Globus pallidus (tissue), 1 donor: Measurements from ENCODE around the gene AIMP2.
A peak's percentile ranks its signal among the peaks of the same experiment; 100 is the strongest.
"Not testable (repeated sequence)": the region's sequence is repeated elsewhere in the genome, so short reads cannot be mapped to it uniquely, and the experiment has no call there.

Experiments used
- DNase-seq: peaks from one replicate; pipeline ENCODE4 v3.0.0-alpha.2; 2015; ENCODE audit warnings: low spot score

The AIMP2 gene

GRCh38 chr7:6008668-6009611, at the start of gene AIMP2, which contains the start of gene PMS2:
TSS of gene AIMP2 (plus strand) at chr7:6009272. CDS start at chr7:6009364, 92 bp downstream.
TSS of gene PMS2 (minus strand) at chr7:6009049. CDS start at chr7:6009019, 30 bp downstream.
- DNase-seq = peak; percentile 98

DNA sequence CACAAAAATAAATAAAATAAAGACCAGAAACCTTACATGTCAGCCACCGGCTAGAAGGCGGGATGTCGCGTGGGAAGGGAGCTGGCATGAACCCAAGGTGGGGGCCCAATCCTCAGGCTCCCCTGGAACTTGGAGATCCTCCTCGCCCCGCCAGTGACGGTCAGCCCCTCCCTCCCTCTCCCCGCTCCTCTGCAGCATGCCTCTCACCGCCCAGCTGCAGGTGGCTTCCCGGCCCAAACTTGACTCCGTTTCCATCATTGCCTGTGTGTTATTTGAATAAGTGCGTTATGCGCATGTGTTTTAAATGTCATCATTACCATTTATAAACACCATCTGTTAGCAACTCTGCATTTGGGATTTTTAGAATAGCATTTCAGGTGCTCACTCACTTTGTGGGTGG, 45.9 kb upstream of the AIMP2 start:
- not testable (repeated sequence) for DNase-seq

DNA sequence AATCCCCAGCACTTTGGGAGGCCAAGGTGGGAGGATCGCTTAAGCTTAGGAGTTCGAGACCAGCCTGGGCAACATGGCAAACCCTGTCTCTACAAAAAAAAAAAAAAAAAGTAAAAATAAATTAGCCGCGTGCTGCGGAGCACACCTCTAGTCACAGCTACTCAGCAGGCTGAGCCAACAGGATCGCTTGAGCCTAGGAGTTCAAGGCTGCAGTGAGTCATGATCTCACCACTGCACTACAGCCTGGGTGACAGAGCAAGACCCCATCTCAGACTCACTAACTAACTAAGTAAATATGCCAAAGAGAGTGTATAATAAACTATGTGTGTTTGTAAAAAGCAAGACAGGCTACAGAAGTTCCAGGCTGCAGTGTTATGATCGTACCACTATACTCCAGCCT, 45.3 kb upstream of the AIMP2 start:
- not testable (repeated sequence) for DNase-seq

DNA sequence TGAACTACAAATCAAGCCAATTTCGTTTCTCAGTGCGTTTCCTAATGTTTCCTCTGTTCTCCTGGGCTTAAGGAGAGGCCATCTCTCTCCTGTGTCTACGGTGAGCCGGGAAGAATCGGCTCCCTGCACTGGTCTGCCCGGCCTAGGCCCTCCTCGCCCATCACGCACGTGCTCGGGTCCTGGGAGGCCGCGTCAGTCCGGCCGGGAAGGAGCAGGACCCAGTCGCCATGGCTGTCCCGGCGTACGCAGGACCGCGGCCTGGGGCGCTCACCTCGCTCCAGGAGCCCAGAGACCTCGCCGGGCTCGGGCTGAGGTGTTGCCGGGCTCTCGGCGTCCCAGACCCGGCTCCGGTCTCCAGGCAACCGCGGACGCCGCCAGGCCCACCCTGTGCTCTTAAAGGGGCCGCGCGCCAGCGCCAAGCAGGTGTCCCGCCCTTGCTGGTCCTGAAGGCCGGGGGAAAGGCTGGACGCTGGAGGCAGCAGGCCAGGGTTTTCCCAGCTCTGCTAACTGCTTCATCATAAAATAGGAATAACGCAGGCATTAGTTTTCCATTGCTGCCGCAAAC, 38.6 kb upstream of the AIMP2 start, which contains the start of gene RSPH10B:
RSPH10B (minus strand) TSS at position 343 of the 565 bp plus-strand sequence. CDS start 3,573 bp downstream, outside the sequence.
- not testable (repeated sequence) for DNase-seq

DNA sequence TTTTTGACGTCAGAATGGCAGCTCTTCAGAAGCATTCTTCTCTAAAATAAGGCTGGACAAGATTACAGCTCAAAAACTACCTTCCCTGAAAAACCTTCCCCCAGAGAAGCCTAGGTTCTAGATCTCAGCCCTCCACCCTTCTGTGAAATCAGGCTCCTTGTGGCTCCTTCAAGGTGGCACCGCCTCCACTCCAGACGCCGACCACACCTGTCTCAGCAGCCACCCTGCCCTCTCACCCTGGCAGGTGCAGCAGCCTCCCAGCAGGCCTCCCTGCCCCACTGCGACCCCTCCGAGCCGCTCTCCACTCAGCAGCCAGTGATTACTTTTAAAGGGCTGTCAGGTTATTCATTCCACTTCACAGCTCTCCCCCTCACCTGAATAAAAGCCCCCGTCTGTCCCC, 35.5 kb upstream of the AIMP2 start:
- DNase-seq = not testable (repeated sequence)

DNA sequence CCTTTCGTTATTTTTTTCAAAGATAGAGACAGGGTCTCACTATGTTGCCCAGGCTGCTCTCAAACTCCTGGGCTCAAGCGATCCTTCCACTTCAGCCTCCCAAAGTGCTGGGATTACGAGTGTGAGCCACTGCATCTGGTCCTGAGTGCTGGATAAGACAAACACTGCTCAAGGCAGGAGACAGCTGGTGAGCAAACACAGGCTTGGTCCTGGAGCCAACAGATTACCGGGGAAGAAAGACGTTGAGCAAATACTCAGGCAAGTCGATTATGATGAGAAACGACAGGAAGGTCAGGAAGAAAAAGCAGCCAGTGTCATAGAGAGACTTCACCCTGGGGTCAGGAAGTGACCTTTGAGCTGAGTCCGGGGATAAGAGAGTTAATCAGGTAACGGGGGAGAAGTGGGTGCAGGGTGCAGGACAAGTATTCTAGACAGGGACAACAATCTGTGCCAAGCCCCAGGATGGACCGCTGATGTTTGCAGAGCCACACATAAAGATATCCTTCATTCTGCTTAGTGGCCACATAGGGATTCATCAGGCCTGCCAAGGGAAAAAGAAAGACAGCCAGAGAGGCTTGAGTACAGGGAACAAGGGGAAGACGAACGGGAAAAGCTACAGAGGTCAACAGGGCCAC, 29.3 kb upstream of the AIMP2 start:
- DNase-seq = not testable (repeated sequence)

DNA sequence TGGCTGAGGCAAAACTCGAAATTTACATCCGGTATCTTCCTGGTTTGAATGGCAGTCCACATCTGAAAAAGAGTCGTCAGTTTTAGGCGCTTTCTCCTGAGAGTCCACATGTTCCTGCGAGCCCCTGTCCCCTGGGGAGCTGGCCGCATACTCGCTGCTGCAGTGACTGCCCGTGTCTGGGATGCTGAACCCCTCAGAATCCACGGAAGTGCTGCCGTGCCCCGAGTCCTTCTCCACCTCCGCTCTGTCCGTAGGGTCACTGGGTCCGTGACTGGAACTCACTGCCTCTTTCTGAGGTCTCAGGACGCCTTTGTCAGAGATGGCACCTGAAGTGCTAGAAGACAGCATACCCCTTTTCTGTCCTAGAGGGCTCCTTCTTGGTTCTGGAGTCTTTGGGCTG, 22.0 kb upstream of the AIMP2 start:
- DNase-seq = not testable (repeated sequence)

DNA sequence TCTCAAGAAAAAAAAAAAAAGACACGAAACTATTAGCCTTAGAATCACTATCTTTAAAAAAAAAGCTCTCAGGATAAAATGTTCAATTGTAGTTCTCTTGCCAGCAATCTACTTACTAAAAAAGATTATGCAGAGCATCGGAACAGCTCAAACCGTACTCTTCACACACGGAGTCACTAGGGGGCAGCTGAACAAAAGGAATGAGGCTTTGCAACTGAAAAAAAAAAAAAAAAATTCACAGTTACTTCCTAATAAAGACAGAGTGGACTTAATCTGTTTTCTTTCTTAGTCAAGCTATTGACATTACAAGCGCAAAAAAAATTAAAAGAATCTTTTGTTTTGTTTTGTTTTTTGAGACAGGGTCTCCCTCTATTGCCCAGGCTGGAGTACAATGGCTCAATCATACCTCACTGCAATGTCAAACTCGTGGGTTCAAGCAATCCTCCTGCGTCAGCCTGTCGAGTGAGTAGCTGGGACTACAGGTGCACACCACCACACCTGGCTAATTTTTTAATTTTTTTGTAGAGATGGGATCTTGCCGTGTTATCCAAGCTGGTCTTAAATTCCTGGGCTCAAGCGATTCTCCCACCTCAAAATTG, 11.8 kb upstream of the AIMP2 start:
- peak; percentile 70 for DNase-seq

- DNase-seq = no peak
These were observed 1.7 kb upstream of the AIMP2 start for GRCh38 chr7:6007386-6007785.

GRCh38 chr7:6007835-6008590, 1.1 kb upstream of the AIMP2 start:
- not testable (repeated sequence) for DNase-seq

DNA sequence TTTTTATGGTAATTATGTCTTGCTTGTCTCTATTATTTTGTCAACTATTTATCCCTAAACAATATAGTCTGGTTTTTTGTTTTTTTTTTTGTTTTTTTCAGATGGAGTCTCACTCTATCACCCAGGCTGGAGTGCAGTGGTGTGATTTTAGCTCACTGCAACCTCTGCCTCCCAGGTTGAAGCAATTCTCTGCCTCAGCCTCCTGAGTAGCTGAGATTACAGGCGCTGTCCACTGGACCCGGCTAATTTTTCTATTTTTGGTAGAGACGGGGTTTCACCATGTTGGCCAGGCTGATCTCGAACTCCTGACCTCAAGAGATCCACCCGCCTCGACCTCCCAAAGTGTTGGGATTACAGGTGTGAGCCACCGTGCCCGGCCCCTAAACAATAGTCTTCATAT, 1.3 kb downstream of the AIMP2 start:
- DNase-seq = not testable (repeated sequence)

- no peak for DNase-seq
These were observed 2.5 kb downstream of the AIMP2 start for GRCh38 chr7:6011541-6011940.

- no peak for DNase-seq
These were observed 3.5 kb downstream of the AIMP2 start for GRCh38 chr7:6012355-6013104.

DNA sequence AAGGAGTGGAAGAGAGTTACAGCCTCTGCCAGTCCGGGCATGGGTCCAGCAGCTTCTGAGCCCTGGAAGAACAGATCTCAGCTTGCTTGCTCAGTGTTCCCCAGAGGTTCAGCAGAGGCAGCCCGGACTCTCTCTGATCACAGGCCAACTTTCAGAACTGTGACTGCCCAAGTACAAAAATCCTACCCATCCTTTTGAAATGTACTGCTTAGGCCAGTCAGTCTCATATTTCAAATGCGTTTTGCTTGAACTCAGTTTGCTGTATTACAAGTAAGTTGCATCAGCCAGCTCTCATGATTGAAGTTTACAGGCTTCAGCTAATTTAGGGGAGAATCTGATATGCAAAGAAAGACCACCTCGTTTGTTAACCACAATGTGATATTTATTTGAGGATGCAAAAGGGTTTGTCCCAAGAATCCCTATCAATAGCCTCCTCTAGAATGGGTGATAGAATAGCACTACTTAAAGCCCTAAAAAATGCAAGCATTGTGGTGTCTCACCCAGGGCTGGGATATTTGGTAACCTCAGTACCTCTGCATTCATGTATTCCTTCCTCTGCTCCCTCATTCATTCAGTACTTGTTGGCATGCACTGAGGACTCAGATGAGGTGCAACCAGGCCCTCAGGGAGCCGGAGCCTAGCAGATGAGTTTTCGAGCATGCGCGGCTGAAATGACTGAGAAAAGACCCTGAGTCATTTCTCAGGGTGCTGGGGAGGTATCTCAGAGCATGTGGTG, 7.0 kb downstream of the AIMP2 start:
- no peak for DNase-seq

GRCh38 chr7:6016653-6016966, 7.5 kb downstream of the AIMP2 start:
- no peak for DNase-seq

DNA sequence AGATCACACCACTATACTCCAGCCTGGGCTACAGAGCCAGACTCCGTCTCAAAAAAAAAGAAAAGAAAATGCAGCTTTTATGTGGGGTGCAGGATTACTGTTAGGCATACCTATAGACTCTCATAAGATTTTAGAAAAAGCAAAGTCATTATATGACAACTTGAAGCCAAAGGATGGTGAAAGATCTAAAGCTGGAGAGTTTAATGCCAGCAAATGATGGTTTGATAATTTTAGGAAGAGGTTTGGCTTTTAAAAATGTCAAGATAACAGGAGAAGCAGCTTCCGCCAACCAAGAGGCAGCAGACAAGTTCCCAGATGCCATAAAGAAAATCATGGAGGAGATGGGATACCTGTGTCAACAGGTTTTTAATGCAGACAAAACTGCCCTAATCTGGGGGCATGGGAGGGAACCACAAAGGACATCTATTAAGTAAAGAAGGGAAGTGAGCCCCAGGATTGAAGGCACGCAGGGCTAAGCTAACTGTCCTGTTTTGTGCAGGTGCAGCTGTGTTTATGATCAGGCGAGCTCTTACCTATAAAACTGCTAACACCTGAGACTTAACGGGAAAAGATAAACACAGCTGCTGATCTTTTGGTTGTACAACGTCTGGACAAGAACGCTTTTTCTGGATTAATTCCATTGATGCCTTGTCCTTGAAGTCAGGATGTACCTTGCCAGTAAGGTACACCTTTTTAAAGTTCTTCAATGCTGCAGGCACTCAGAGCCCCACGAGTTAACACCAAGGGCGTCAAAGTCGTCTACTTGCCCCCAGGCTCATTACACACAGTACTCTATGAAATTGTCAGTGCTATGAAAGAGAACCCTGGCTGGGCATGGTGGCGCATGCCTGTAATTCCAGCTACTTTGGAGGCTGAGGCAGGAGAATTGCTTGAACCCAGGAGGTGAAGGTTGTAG, 11.6 kb downstream of the AIMP2 start:
- no peak for DNase-seq

- DNase-seq = no peak
These were observed 13.6 kb downstream of the AIMP2 start for GRCh38 chr7:6022707-6023106.

- DNase-seq = no peak
These were observed 14.9 kb downstream of the AIMP2 start for GRCh38 chr7:6023974-6024435.
